GM12873 (cell line): ENCODE results near the gene ORC4.

Source experiments
- TF ChIP-seq, protein P1 (sequence below): IDR thresholded peaks from 2 replicates; pipeline ENCODE4 v1.5.1; 2012; ENCODE audit warnings: low read depth, mild to moderate bottlenecking, moderate library complexity, low read length, control low read depth; ENCODE audit not compliant: insufficient read depth; ENCODE audit errors: missing control alignments

Gene ORC4

DNA sequence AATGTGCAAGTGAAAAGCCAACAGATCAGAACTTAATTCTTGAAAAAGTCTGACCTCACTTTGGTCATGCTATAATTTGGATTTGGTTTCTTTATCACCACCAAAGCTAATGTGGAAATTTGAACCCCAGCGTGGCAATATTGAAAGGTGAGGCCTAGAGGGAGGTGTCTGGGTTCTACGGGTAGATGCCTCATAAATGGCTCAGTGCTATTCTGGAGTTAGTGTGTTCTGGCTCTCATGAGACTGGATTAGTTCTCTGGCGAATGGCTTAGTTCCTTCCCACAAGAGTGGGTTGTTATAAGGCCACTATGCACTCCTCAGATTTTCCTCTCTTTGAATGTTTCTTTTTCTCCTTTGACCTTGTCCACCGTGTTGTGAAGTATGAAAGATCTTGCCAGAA lies 22.3 kb downstream of the ORC4 start:
- TF ChIP-seq, protein P1, sequence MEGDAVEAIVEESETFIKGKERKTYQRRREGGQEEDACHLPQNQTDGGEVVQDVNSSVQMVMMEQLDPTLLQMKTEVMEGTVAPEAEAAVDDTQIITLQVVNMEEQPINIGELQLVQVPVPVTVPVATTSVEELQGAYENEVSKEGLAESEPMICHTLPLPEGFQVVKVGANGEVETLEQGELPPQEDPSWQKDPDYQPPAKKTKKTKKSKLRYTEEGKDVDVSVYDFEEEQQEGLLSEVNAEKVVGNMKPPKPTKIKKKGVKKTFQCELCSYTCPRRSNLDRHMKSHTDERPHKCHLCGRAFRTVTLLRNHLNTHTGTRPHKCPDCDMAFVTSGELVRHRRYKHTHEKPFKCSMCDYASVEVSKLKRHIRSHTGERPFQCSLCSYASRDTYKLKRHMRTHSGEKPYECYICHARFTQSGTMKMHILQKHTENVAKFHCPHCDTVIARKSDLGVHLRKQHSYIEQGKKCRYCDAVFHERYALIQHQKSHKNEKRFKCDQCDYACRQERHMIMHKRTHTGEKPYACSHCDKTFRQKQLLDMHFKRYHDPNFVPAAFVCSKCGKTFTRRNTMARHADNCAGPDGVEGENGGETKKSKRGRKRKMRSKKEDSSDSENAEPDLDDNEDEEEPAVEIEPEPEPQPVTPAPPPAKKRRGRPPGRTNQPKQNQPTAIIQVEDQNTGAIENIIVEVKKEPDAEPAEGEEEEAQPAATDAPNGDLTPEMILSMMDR: no peak

DNA sequence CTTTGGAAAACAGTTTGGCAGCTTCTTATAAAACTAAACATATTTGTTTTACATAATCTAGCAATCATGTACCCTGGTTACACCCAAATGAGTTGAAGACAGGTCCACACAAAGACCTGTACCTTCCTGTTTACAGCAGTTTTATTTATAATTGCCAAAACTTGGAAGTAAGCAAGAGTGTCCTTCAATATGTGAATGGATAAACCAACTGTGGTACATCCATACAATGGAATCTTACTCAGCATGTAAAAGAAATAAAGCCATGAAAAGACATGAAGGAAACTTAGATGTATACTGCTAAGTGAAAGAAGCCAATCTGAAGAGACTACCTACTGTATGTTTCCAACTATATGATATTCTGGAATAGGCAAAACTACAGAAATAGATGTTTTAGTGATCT lies 23.7 kb downstream of the ORC4 start:
- TF ChIP-seq, protein P1: no peak

DNA sequence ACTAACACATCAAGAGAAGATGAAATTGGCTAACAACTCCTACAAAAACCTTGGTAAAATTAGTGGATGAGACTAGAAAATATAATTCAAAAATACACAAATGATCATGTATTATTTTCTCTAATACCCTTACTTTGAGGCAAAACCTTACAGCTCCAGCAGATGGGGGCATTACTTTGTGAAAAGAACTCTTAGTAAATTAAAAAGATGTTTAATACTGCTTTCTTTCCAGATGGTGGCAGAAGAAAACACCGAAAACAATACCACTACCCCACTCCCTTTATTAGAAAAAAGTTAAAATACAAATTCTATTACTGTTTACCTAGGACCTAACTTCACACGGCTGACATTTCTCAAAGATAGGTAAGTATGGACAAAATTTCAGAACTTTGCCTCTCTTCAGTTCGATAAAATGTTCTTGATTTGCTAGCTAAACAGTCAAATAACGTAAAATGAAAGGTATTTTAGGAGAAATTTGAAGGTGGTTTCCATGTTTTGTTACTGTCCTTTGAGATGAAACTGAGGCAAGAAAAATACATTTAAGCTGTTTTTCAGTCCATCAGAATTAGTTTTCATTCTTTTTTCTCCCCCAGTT lies 30.6 kb downstream of the ORC4 start:
- TF ChIP-seq, protein P1: peak; percentile 47

DNA sequence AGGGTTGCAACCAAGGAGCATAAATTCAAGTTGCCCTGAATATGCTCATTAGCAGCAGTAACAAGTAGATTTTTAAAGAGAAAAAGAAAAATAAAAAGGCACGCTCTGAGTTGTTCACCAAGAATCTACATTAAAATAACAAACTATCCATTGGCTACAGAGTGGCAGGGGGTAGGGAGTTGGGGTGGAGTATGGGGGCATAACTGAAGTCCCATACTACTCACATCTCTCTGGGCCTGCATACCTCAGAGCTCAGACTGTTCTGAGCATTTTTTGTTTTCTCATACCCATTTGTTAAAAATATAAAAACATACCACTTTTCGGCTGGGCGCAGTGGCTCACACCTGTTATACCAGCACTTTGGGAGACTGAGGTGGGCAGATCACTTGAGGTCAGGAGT lies 31.4 kb downstream of the ORC4 start:
- TF ChIP-seq, protein P1: no peak

DNA sequence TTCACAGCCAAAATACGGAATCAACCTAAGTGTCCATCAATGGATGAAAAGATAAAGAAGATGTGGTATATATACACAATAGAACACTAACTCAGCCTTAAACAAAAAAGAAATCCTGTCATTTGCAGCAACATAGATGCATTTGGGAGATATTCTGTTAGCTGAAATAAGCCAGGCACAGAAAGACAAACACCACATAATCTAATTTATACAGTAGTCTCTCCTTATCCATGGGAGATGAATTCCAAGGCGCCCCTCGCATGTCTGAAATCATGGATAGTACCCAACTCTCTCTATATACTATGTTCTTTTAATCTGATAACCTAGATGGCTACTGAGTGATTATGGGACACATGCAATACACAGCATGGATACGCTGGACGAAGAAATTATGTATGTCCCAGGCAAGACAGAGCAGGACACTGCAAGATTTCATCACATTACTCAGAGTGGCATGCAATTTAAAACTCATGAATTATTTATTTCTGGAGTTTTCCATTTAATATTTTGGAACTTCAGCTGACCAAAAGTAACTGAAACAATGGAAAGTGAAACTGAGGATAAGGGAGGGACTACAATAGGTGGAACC lies 39.5 kb downstream of the ORC4 start:
- TF ChIP-seq, protein P1: no peak

DNA sequence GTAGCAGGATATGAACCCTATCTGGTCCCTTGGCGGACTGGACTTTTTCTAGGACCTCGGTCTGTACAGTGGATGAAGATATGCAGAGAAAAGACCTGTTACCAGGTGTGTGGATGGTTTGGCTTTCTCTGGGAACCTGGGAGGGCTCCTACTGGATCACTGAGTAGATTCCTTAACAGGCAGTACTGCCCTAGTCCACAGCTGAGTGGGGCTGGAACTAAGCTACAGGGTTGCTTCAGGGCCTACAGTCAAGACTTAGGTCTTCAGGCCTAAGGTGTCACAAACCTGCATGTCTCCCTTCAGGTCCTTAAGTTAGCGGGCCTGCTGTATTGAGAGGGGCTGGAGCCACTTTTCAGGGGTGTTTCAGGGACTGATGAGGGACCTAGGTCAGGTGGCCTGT lies 42.9 kb downstream of the ORC4 start:
- TF ChIP-seq, protein P1: no peak

DNA sequence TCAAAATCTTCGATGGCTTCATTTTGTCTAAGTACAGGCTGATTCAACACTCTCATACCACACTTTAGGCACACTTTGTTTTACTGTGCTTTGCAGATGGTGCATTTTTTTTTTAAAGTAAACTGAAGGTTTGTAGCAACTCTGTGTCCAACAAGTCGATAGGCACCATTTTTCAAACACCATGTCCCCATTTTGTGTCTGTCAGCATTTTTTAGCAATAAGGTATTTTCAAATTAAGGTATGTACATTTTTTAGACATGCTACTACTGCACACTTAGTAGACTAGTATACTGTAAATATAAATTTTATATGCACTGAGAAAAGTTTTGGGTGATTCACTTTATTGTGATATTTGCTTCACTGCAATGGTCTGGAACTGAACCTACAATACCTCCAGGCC lies 44.4 kb downstream of the ORC4 start:
- TF ChIP-seq, protein P1: no peak
